C1 segment of cervical spinal cord (tissue), 14 donors: ENCODE measurements around the gene MRPS34.

ENCODE experiments used
- DNase-seq, 14 donors: peaks; one replicate each; lab custom pipeline; 2025; lab: John Stamatoyannopoulos, UW

Gene MRPS34

GRCh38 chr16:1794908-1795666 is 22.2 kb upstream of the MRPS34 start:
- no peak for DNase-seq

- no peak for DNase-seq
Measured at GRCh38 chr16:1794221-1794871, 21.4 kb upstream of the MRPS34 start.

- DNase-seq = no peak
Measured at GRCh38 chr16:1793578-1794220, 20.8 kb upstream of the MRPS34 start, which contains the start of gene IGFALS. TSS of gene IGFALS (minus strand) at chr16:1793705. CDS start at chr16:1793652, 53 bp downstream.

- DNase-seq = no peak
Measured at GRCh38 chr16:1792836-1793577, 20.1 kb upstream of the MRPS34 start.

GRCh38 chr16:1791943-1792812 is 19.2 kb upstream of the MRPS34 start:
- DNase-seq = no peak

- DNase-seq = no peak
Measured at GRCh38 chr16:1791256-1791942, 18.5 kb upstream of the MRPS34 start.

- peak in 1 of 14 donors; percentile 52 for DNase-seq
Measured at GRCh38 chr16:1790611-1791255, 17.8 kb upstream of the MRPS34 start.

- DNase-seq = no peak
Measured at GRCh38 chr16:1790261-1790610, 17.3 kb upstream of the MRPS34 start.

GRCh38 chr16:1789643-1790045 is 16.7 kb upstream of the MRPS34 start:
- no peak for DNase-seq

- no peak for DNase-seq
Measured at GRCh38 chr16:1788708-1789100, 15.8 kb upstream of the MRPS34 start.

GRCh38 chr16:1788095-1788707 is 15.3 kb upstream of the MRPS34 start:
- DNase-seq = no peak

- no peak for DNase-seq
Measured at GRCh38 chr16:1787322-1788094, 14.6 kb upstream of the MRPS34 start.

- no peak for DNase-seq
Measured at GRCh38 chr16:1787056-1787321, 14.1 kb upstream of the MRPS34 start.

GRCh38 chr16:1786242-1787055 is 13.5 kb upstream of the MRPS34 start:
- DNase-seq = no peak

- no peak for DNase-seq
Measured at GRCh38 chr16:1785846-1786170, 12.9 kb upstream of the MRPS34 start.

GRCh38 chr16:1784977-1785845 is 12.3 kb upstream of the MRPS34 start:
- DNase-seq = no peak
